ENCODE data around the gene SDF2.

SDF2 gene

DNA sequence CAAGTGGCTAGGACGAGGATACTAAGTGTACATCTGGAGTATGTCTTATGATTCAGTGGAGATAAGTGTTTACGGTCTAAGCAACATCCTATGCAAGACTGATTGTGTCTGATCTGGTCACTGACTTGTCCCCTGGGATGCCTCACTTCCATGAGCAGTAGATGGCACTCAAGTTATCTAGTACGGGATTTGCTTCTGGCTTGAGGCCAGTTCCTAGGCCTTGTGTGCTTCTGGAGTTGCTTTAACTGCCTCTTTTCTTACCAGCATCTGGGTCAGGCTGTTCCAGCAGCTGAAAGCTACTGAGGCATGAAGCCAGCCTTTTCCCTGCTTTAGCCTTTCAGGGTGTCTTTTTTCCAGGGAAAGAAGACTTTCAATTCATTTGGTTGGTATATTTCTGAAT, 23.3 kb upstream of the SDF2 start:
- no peak for TF ChIP-seq OSR1 (CRISPR knock-in tag; IDR thresholded peaks at IDR 0.05)
- no peak for TF ChIP-seq ZC3H10 (CRISPR knock-in tag; IDR thresholded peaks at IDR 0.05)
- TF ChIP-seq, protein P1, sequence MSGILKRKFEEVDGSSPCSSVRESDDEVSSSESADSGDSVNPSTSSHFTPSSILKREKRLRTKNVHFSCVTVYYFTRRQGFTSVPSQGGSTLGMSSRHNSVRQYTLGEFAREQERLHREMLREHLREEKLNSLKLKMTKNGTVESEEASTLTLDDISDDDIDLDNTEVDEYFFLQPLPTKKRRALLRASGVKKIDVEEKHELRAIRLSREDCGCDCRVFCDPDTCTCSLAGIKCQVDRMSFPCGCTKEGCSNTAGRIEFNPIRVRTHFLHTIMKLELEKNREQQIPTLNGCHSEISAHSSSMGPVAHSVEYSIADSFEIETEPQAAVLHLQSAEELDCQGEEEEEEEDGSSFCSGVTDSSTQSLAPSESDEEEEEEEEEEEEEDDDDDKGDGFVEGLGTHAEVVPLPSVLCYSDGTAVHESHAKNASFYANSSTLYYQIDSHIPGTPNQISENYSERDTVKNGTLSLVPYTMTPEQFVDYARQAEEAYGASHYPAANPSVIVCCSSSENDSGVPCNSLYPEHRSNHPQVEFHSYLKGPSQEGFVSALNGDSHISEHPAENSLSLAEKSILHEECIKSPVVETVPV (CRISPR knock-in tag; IDR thresholded peaks at IDR 0.05), result no peak
- no peak for TF ChIP-seq ZNF70 (CRISPR knock-in tag; IDR thresholded peaks at IDR 0.05)
- no peak for TF ChIP-seq RARB (CRISPR knock-in tag; IDR thresholded peaks at IDR 0.05)
- TF ChIP-seq ZFP30 (CRISPR knock-in tag; IDR thresholded peaks at IDR 0.05), result no peak
- no peak for TF ChIP-seq ZNF8 (CRISPR knock-in tag; IDR thresholded peaks at IDR 0.05)
- no peak for TF ChIP-seq SNAI2 (CRISPR knock-in tag; IDR thresholded peaks at IDR 0.05)
- no peak for TF ChIP-seq CSDC2 (CRISPR knock-in tag; IDR thresholded peaks at IDR 0.05)
- TF ChIP-seq ZFP3 (CRISPR knock-in tag; IDR thresholded peaks at IDR 0.05), result no peak
- TF ChIP-seq ZNF565 (CRISPR knock-in tag; conservative IDR thresholded peaks at IDR 0.05; ENCODE audit: low read depth), result no peak
- no peak for TF ChIP-seq GLIS3 (CRISPR knock-in tag; IDR thresholded peaks at IDR 0.05)
- no peak for TF ChIP-seq TOX (CRISPR knock-in tag; IDR thresholded peaks at IDR 0.05; ENCODE audit: borderline replicate concordance)
- TF ChIP-seq PPARA (CRISPR knock-in tag; IDR thresholded peaks at IDR 0.05; ENCODE audit: borderline replicate concordance), result no peak
- TF ChIP-seq, protein P2, sequence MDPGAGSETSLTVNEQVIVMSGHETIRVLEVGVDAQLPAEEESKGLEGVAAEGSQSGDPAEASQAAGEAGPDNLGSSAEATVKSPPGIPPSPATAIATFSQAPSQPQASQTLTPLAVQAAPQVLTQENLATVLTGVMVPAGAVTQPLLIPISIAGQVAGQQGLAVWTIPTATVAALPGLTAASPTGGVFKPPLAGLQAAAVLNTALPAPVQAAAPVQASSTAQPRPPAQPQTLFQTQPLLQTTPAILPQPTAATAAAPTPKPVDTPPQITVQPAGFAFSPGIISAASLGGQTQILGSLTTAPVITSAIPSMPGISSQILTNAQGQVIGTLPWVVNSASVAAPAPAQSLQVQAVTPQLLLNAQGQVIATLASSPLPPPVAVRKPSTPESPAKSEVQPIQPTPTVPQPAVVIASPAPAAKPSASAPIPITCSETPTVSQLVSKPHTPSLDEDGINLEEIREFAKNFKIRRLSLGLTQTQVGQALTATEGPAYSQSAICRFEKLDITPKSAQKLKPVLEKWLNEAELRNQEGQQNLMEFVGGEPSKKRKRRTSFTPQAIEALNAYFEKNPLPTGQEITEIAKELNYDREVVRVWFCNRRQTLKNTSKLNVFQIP (CRISPR knock-in tag; IDR thresholded peaks at IDR 0.05; ENCODE audit: borderline replicate concordance, low read depth), result no peak
- TF ChIP-seq ISL1 (CRISPR knock-in tag; IDR thresholded peaks at IDR 0.05), result no peak
- no peak for TF ChIP-seq ARNTL (CRISPR knock-in tag; IDR thresholded peaks at IDR 0.05; ENCODE audit: borderline replicate concordance, low read depth)
- ATAC-seq, result peak; percentile 49; the same call in 2 of the 3 replicates

DNA sequence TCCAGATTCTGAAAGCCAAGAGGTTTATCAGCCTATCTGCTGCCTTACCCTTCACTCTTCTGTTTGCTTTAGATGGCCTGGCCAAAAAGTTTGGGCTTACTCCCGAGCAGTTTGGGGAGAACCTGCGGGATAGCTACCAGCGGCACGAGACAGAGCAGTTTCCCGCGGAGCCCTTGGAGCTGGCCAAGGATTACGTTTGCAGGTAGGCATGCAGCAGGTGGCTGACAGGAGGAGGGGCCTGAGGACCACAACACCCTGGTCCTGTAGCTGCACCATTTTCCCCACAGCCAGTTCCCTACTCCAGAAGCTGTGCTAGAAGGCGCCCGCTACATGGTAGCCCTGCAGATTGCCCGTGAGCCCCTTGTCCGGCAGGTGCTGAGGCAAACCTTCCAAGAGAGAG, 20.9 kb upstream of the SDF2 start:
- TF ChIP-seq TCF4 (CRISPR knock-in tag; IDR thresholded peaks at IDR 0.05; ENCODE audit: borderline replicate concordance) (no peak), ZC3H10 (CRISPR knock-in tag; IDR thresholded peaks at IDR 0.05) (no peak), PPARA (CRISPR knock-in tag; IDR thresholded peaks at IDR 0.05; ENCODE audit: borderline replicate concordance) (no peak), ZNF70 (CRISPR knock-in tag; IDR thresholded peaks at IDR 0.05) (no peak), ARNTL (CRISPR knock-in tag; IDR thresholded peaks at IDR 0.05; ENCODE audit: borderline replicate concordance, low read depth) (no peak), TOX (CRISPR knock-in tag; IDR thresholded peaks at IDR 0.05; ENCODE audit: borderline replicate concordance) (no peak), CSDC2 (CRISPR knock-in tag; IDR thresholded peaks at IDR 0.05) (no peak), ZFP30 (CRISPR knock-in tag; IDR thresholded peaks at IDR 0.05) (no peak), ESRRG (CRISPR knock-in tag; IDR thresholded peaks at IDR 0.05) (no peak), ZFP3 (CRISPR knock-in tag; IDR thresholded peaks at IDR 0.05) (no peak), RARB (CRISPR knock-in tag; IDR thresholded peaks at IDR 0.05) (no peak), SNAI2 (CRISPR knock-in tag; IDR thresholded peaks at IDR 0.05) (no peak)
- ATAC-seq, result no peak

DNA sequence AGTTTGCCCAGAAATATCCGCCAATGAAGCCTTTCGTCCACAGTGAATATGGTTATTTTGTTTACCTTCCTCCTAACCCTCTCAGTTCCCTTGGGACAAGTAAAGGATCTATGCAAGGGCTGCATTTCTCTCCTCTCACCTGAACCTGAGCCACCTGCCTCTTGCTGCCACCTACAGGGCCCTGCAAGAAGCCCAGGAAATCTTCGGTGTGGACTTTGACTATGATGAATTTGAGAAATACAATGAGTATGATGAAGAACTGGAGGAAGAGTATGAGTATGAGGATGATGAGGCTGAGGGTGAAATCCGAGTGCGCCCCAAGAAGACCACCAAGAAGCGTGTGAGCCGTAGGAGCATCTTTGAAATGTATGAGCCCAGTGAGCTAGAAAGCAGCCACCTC, 14.3 kb upstream of the SDF2 start:
- TF ChIP-seq ARNTL (CRISPR knock-in tag; IDR thresholded peaks at IDR 0.05; ENCODE audit: borderline replicate concordance, low read depth), result no peak
- peak; percentile 31; the same call in 1 of the 3 replicates for ATAC-seq

DNA sequence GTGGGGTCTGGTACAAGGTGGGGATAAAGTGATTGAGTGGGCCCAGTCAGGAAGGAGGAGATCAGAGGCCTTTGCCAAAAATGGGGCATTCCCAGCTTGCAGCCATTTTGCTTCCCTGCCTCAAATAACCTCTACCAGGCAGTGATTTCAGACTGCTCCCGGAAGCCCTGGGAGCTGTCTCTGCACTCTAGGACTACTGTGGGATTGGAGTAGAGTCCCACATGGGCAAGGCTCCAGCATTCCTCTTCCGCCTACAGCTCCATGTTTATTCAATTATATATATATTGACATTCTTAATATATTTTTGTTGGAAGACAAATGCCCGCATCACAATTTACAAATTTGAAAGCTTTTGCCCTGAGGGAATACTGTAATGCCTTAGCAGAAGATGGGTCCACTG, 13.8 kb upstream of the SDF2 start:
- ATAC-seq, result 0 out of 3 replicates have a peak, but pooled peaks have one; percentile 31
- TF ChIP-seq, protein P3, sequence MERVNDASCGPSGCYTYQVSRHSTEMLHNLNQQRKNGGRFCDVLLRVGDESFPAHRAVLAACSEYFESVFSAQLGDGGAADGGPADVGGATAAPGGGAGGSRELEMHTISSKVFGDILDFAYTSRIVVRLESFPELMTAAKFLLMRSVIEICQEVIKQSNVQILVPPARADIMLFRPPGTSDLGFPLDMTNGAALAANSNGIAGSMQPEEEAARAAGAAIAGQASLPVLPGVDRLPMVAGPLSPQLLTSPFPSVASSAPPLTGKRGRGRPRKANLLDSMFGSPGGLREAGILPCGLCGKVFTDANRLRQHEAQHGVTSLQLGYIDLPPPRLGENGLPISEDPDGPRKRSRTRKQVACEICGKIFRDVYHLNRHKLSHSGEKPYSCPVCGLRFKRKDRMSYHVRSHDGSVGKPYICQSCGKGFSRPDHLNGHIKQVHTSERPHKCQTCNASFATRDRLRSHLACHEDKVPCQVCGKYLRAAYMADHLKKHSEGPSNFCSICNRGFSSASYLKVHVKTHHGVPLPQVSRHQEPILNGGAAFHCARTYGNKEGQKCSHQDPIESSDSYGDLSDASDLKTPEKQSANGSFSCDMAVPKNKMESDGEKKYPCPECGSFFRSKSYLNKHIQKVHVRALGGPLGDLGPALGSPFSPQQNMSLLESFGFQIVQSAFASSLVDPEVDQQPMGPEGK (CRISPR knock-in tag; IDR thresholded peaks at IDR 0.05; ENCODE audit: borderline replicate concordance), result no peak
- TF ChIP-seq, protein P1 (CRISPR knock-in tag; IDR thresholded peaks at IDR 0.05), result no peak
- TF ChIP-seq ARNTL (CRISPR knock-in tag; IDR thresholded peaks at IDR 0.05; ENCODE audit: borderline replicate concordance, low read depth), result no peak
- TF ChIP-seq SNAI2 (CRISPR knock-in tag; IDR thresholded peaks at IDR 0.05), result no peak
- TF ChIP-seq OSR1 (CRISPR knock-in tag; IDR thresholded peaks at IDR 0.05), result no peak
- TF ChIP-seq, protein P4, sequence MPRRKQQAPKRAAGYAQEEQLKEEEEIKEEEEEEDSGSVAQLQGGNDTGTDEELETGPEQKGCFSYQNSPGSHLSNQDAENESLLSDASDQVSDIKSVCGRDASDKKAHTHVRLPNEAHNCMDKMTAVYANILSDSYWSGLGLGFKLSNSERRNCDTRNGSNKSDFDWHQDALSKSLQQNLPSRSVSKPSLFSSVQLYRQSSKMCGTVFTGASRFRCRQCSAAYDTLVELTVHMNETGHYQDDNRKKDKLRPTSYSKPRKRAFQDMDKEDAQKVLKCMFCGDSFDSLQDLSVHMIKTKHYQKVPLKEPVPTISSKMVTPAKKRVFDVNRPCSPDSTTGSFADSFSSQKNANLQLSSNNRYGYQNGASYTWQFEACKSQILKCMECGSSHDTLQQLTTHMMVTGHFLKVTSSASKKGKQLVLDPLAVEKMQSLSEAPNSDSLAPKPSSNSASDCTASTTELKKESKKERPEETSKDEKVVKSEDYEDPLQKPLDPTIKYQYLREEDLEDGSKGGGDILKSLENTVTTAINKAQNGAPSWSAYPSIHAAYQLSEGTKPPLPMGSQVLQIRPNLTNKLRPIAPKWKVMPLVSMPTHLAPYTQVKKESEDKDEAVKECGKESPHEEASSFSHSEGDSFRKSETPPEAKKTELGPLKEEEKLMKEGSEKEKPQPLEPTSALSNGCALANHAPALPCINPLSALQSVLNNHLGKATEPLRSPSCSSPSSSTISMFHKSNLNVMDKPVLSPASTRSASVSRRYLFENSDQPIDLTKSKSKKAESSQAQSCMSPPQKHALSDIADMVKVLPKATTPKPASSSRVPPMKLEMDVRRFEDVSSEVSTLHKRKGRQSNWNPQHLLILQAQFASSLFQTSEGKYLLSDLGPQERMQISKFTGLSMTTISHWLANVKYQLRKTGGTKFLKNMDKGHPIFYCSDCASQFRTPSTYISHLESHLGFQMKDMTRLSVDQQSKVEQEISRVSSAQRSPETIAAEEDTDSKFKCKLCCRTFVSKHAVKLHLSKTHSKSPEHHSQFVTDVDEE (CRISPR knock-in tag; IDR thresholded peaks at IDR 0.05), result no peak
- TF ChIP-seq ZNF8 (CRISPR knock-in tag; IDR thresholded peaks at IDR 0.05), result no peak
- no peak for TF ChIP-seq GLIS3 (CRISPR knock-in tag; IDR thresholded peaks at IDR 0.05)
- TF ChIP-seq ZFP3 (CRISPR knock-in tag; IDR thresholded peaks at IDR 0.05), result no peak
- no peak for TF ChIP-seq TOX (CRISPR knock-in tag; IDR thresholded peaks at IDR 0.05; ENCODE audit: borderline replicate concordance)
- TF ChIP-seq ISL1 (CRISPR knock-in tag; IDR thresholded peaks at IDR 0.05), result no peak
